Heart left ventricle (tissue), 13 donors: ENCODE results near the gene PHLPP1.

Experiments
- POLR2A ChIP-seq, 2 donors: fragments of 450-650 bp; IDR thresholded peaks; one replicate each; pipeline ENCODE4 v1.6.1; 2017; ENCODE audit warnings: antibody characterized with exemption in 2 of 2, mild to moderate bottlenecking in 2 of 2, moderate library complexity in 2 of 2
- TF ChIP-seq, protein P1 (sequence below), 12 donors: fragments of 200-600 bp; sonication (generic) in 4 of 12; IDR thresholded peaks; one replicate each; pipeline versions ENCODE4 v1.5.0 to v1.8.0; 2018 to 2022; ENCODE audit warnings: antibody characterized with exemption in 12 of 12, mild to moderate bottlenecking in 5 of 12
- donor health status: ischemic (EF 13 %, LVEDD 7.1; RV severe dilation, severe dysfunction).
- donor health status: DM: no; HTN: yes; CAD: no.
- donor health status: DM: no; HTN: no; CAD: no.
- donor health status: ischemic (EF 25% LVEDD 6.9; RV normal size, moderate dysfunction).
- donor health status: ischemic (EF 25% LVEDD 5.7; RV mildly dilated, moderate dysfunction).
- donor health status: ischemic (EF 35%, LVEDD 5.7; RV mildly dilated, moderate dysfunction).
- donor health status: nonischemic (EF 11% LVEDD 7.7; RV severe dilation, severe dysfunction).
- donor health status: DM: yes; HTN: yes; CAD: no.
- donor health status: PGD.
- donor health status: ischemic (EF 29% LVEDD 5.4; RV normal size, mild dysfunction).
- donor health status: nonischemic (EF 23%, LVEDD 6.1; RV moderate dilation, normal function).

DNA sequence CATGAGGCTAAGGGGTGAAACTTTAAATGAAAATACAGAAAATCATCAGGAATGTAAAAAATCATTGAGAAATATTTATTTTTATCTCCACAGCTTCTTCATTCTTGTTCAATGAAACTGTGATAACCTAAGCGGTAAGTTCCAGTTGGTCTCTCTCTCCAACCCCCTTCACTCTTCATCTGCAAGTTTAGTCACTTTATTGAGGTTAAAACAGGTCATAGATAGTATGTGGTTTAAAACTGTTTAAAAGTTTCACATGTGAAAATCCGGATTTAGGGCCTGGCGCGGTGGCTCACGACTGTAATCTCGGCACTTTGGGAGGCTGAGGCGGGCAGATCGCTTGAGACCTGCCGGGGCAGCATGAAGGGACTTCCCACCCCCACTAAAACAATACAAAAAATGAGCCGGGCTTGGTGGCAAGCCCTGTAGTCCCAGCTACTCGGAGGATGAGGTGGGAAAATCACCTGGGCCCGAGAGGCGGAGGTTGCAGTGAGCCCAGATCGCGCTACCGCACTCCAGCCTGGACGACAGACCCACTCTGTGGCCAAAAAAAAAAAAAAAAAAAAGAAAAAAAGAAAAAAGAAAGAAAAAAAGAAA, 1.6 kb upstream of the PHLPP1 start:
- TF ChIP-seq, protein P1, sequence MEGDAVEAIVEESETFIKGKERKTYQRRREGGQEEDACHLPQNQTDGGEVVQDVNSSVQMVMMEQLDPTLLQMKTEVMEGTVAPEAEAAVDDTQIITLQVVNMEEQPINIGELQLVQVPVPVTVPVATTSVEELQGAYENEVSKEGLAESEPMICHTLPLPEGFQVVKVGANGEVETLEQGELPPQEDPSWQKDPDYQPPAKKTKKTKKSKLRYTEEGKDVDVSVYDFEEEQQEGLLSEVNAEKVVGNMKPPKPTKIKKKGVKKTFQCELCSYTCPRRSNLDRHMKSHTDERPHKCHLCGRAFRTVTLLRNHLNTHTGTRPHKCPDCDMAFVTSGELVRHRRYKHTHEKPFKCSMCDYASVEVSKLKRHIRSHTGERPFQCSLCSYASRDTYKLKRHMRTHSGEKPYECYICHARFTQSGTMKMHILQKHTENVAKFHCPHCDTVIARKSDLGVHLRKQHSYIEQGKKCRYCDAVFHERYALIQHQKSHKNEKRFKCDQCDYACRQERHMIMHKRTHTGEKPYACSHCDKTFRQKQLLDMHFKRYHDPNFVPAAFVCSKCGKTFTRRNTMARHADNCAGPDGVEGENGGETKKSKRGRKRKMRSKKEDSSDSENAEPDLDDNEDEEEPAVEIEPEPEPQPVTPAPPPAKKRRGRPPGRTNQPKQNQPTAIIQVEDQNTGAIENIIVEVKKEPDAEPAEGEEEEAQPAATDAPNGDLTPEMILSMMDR (IDR thresholded peaks at IDR 0.05), result no peak
- no peak for TF ChIP-seq POLR2A (IDR thresholded peaks at IDR 0.05)
